ENCODE data around the gene FRMPD4.

The FRMPD4 gene

DNA sequence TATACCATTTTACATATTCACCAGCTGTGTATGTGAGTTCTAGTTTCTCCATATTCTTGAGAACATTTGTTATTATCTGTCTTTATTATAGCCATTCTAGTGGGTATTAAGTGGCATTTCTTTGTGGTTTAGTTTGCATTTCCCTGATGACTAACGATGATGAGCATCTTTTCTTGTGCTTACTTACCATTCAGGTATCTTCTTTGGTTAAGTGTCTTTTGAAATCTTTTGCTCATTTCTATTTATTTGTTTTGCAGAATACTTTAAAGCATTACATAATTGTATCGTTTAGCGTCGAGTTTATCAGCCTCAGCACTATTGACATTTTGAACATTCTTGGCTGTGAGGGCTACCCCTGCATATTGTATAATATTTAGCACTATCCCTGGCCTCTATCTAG lies 85.4 kb downstream of the FRMPD4 start:
- no peak for DNase-seq

GRCh38 chrX:12225107-12225506 lies 86.8 kb downstream of the FRMPD4 start:
- no peak for DNase-seq

GRCh38 chrX:12227412-12228041 lies 89.3 kb downstream of the FRMPD4 start:
- no peak for DNase-seq

- no peak for DNase-seq
These were observed 90.6 kb downstream of the FRMPD4 start for GRCh38 chrX:12228862-12229261.

- DNase-seq = no peak
These were observed 91.7 kb downstream of the FRMPD4 start for GRCh38 chrX:12229986-12230385.

DNA sequence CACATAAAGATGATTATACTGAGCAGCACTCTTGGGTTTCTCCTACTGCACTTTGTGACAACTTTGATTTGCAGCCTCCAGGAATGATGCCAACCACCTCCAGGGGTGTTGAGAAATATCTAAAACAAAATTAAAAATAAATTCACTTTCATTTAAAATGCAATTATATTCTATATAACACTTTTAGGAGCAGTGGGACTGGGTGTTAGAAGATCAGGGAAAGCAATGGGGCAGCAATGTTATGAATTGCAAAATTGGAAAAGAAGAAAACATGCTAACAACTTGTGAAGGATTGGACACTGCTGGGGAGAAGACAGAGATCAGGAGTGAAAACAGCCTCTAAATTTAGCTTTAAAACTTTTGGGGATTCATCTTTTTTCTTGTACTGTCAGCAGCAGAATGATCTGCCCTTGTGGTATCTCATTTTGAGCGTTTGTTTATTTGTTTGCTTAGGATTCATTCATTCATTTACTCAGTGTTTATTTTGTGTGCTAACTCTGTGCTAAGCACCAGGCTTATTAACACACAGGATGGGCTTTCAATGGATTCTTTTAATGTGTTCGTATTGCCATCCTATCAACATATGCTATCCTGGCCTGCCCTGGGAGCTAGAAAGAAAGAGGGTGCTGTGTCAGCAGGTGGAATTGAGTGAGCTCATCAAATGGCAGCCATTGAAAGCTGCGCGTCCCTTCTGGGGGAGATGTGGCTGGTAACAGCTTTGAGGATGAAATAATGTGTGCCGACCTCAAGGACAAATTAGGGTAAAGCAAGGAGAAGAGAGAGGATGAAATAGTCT lies 96.5 kb downstream of the FRMPD4 start:
- DNase-seq = no peak

- no peak for DNase-seq
These were observed 97.9 kb downstream of the FRMPD4 start for GRCh38 chrX:12236156-12236555.

- no peak for DNase-seq
These were observed 98.9 kb downstream of the FRMPD4 start for GRCh38 chrX:12237131-12237530.

- no peak for DNase-seq
These were observed 99.5 kb downstream of the FRMPD4 start for GRCh38 chrX:12237771-12238170.

- DNase-seq = no peak
These were observed 101.2 kb downstream of the FRMPD4 start for GRCh38 chrX:12239356-12240082.

DNA sequence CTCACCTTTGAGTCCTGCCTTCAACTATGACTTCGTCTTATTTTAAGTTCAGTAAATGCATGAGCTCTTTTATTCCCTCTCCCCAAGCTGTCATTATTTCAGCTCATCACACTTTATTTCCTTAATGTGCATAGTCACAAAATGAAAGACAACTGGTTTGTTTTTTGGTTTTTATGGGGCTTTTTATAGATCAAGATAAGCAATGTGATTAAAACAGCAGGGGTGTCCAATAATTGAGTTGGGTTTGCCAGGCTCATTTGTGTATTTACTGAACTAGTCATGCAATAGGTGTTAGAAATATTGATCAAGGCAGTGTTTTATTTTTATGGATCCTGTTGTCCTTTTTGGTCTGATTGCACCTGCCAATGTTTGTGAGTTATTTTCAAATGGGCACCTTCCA lies 102.2 kb downstream of the FRMPD4 start:
- no peak for DNase-seq

DNA sequence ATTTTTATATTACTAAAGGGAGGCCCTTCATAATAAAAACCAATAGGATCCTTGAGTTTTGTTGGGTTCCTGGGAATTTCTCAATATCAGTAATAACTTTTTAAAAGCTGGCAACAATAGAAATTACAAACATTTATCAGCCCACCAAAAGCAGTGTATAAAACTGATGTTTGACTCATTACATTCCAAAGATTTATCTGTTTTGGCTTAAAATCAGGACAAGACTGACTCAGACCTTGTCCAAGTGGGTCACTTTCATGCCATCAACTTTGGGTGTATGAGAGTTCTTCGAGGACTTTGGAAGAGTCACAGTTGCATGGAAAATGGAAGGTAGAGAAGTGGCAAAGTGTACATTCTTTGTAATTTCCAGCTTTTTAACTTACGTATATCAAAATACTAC lies 102.8 kb downstream of the FRMPD4 start:
- DNase-seq = no peak

- no peak for DNase-seq
These were observed 107.7 kb downstream of the FRMPD4 start for GRCh38 chrX:12245650-12246645.

GRCh38 chrX:12249997-12250396 lies 111.7 kb downstream of the FRMPD4 start:
- DNase-seq = no peak

GRCh38 chrX:12263211-12263610 lies 124.9 kb downstream of the FRMPD4 start:
- DNase-seq = no peak

GRCh38 chrX:12269484-12269883 lies 131.2 kb downstream of the FRMPD4 start:
- no peak for DNase-seq

GRCh38 chrX:12278151-12278550 lies 139.9 kb downstream of the FRMPD4 start:
- DNase-seq = no peak

DNA sequence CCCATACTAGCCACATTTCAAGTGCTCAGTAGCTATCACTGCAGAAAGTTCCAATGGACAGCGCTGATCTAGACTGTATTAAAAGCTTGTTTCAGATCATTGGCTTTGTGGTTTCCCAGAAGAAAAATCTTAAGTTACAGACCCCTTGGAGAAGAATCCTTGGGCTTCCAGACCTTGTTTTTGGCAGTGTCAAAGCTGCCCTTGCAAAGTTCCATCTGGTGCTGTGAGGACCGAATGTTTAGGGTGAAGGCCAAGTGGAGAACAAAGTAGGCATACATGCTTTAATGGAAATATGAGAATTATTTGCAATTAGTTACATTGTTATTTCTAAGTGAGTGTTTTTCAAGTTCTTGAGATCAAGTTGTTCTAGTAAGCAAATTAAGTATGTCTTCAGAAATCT lies 144.7 kb downstream of the FRMPD4 start:
- DNase-seq = no peak

DNA sequence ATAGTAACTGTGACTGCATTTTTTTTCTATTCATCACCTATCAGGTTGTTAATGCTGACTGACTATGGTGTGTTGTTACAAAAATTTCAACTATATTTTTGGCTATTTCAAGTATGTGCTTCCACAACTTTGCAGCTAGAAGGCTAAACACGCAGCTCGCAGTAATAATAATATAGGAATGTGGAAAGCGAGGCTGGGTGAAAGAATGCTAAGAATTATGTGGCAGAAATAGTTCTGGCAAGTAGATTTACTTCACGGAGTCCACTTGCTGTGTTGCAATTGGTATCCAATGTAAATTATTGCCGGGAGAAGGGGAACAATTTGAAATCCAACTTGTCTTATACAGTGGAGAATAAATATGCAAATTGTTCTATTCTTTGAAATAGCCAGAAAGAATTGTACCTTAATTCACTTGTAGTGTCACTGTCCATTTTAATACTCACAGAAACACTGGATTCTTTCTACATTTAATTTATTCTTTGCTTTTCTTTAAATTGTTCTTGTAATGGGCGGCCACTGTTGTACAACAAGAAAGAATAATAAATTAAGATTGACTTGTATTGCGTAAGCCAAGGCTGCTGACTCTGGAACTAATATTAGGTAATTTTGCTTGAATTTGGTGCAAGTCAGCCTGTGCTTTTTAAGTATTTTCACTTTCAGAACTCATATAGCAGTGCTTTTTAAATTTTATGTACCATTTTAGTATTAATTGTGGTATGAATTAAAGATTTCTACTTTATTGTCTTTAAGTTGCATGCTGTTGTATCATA lies 154.9 kb downstream of the FRMPD4 start:
- no peak for DNase-seq

- DNase-seq = no peak
These were observed 159.1 kb downstream of the FRMPD4 start for GRCh38 chrX:12297353-12297752.

- no peak for DNase-seq
These were observed 163.0 kb downstream of the FRMPD4 start for GRCh38 chrX:12301288-12301687.

- DNase-seq = no peak
These were observed 166.0 kb downstream of the FRMPD4 start for GRCh38 chrX:12304261-12304660.

All from inflammatory macrophage treated with lipopolysaccharide for 1 hour (primary cell).